ENCODE measurements around the gene CATSPERE.

The CATSPERE gene

GRCh38 chr1:244439391-244440032 lies 21.6 kb upstream of the CATSPERE start:
- DNase-seq, result no peak
- peaks cover 4 to 32% (median 13%) of the 10 kb centered on the region in 4 experiments for H3K36me3 ChIP-seq (ENCODE audit: control insufficient read depth in 4 of 4, insufficient read depth in 4 of 4, low read length in 3 of 4)
- H3K4me1 ChIP-seq (ENCODE audit: control extremely low read depth in 1 of 4, control insufficient read depth in 4 of 4, insufficient read depth in 4 of 4, low read length in 3 of 4), result peaks cover 0 to 6% (median 2%) of the 10 kb centered on the region in 4 experiments
- H3K9me3 ChIP-seq (ENCODE audit: control extremely low read depth in 1 of 5, control insufficient read depth in 4 of 5, insufficient read depth in 2 of 5, low read depth in 1 of 5, low read length in 4 of 5), result no peaks in the 10 kb centered on the region
- WGBS (ENCODE audit: insufficient coverage), result 78% methylated on average over 7 of the region's 8 CpGs
- POLR2A ChIA-PET, result no interaction called here
- no peaks in the 10 kb centered on the region for H3K27me3 ChIP-seq (replicated peaks in 2 of 5; ENCODE audit: control insufficient read depth in 4 of 5, insufficient read depth in 5 of 5, low read length in 4 of 5)
- no peak overlapping the region for H3K4me3 ChIP-seq (ENCODE audit: control insufficient read depth in 1 of 7, extremely low read depth in 1 of 7, insufficient read depth in 4 of 7, low read depth in 2 of 7, low read length in 6 of 7)
- no peak overlapping the region for H3K27ac ChIP-seq (ENCODE audit: insufficient read depth in 1 of 2, low read depth in 1 of 2, low read length in 2 of 2, poor library complexity in 1 of 2, severe bottlenecking in 2 of 2)
- CTCF ChIA-PET, result no interaction called here

DNA sequence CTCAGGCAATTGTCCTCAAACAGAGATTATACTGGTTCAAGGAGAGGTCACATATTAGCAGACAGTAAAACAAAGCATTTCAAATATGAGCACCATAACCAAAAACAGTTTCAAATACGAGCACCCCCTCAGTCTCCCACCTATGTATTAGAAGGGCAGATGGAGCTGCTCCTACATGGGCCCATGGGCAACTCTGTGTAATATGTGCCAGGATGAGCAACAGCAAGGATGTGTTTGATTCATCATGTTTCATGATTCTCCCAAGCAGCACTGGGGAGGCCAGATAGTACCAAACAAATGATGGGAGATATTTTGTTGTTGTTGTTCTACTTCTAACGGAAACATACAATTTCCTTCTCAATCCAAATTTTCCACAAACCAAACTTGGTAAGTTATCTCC lies 18.2 kb upstream of the CATSPERE start:
- DNase-seq, result no peak
- Histone ChIP-seq H3K36me3 (ENCODE audit: control insufficient read depth in 4 of 4, insufficient read depth in 4 of 4, low read length in 3 of 4) (peaks cover 0 to 26% (median 2%) of the 10 kb centered on the region in 4 experiments), H3K9me3 (ENCODE audit: control extremely low read depth in 1 of 5, control insufficient read depth in 4 of 5, insufficient read depth in 2 of 5, low read depth in 1 of 5, low read length in 4 of 5) (no peaks in the 10 kb centered on the region), H3K4me1 (ENCODE audit: control extremely low read depth in 1 of 4, control insufficient read depth in 4 of 4, insufficient read depth in 4 of 4, low read length in 3 of 4) (peaks cover 3 to 14% (median 8%) of the 10 kb centered on the region in 4 experiments), H3K27ac (ENCODE audit: insufficient read depth in 1 of 2, low read depth in 1 of 2, low read length in 2 of 2, poor library complexity in 1 of 2, severe bottlenecking in 2 of 2) (no peak overlapping the region), H3K27me3 (replicated peaks in 2 of 5; ENCODE audit: control insufficient read depth in 4 of 5, insufficient read depth in 5 of 5, low read length in 4 of 5) (no peaks in the 10 kb centered on the region), H3K4me3 (ENCODE audit: control insufficient read depth in 1 of 7, extremely low read depth in 1 of 7, insufficient read depth in 4 of 7, low read depth in 2 of 7, low read length in 6 of 7) (no peak overlapping the region)
- ChIA-PET CTCF (interaction anchor here (1.0 kb wide), 1 partner anchor 30 kb away, joined by 3 read pairs; no protein-coding TSS in a partner anchor), POLR2A (no interaction called here)
- WGBS (ENCODE audit: insufficient coverage), result 100% methylated on average over 1 of the region's 2 CpGs

GRCh38 chr1:244444854-244445253 lies 16.2 kb upstream of the CATSPERE start:
- CTCF ChIA-PET, result no interaction called here

GRCh38 chr1:244445320-244446181 lies 15.5 kb upstream of the CATSPERE start:
- Histone ChIP-seq H3K4me3 (ENCODE audit: control insufficient read depth in 1 of 7, extremely low read depth in 1 of 7, insufficient read depth in 4 of 7, low read depth in 2 of 7, low read length in 6 of 7) (peak overlapping the region in 1 of 7 experiments; percentile 12), H3K9me3 (ENCODE audit: control extremely low read depth in 1 of 5, control insufficient read depth in 4 of 5, insufficient read depth in 2 of 5, low read depth in 1 of 5, low read length in 4 of 5) (no peaks in the 10 kb centered on the region), H3K27me3 (replicated peaks in 2 of 5; ENCODE audit: control insufficient read depth in 4 of 5, insufficient read depth in 5 of 5, low read length in 4 of 5) (no peaks in the 10 kb centered on the region), H3K36me3 (ENCODE audit: control insufficient read depth in 4 of 4, insufficient read depth in 4 of 4, low read length in 3 of 4) (peaks cover 0 to 29% (median 5%) of the 10 kb centered on the region in 4 experiments), H3K4me1 (ENCODE audit: control extremely low read depth in 1 of 4, control insufficient read depth in 4 of 4, insufficient read depth in 4 of 4, low read length in 3 of 4) (peaks cover 12 to 28% (median 19%) of the 10 kb centered on the region in 4 experiments), H3K27ac (ENCODE audit: insufficient read depth in 1 of 2, low read depth in 1 of 2, low read length in 2 of 2, poor library complexity in 1 of 2, severe bottlenecking in 2 of 2) (no peak overlapping the region)
- 80% methylated on average over 1 of the region's 2 CpGs for WGBS (ENCODE audit: insufficient coverage)
- DNase-seq, result no peak
- CTCF ChIA-PET, result no interaction called here
- POLR2A ChIA-PET, result interaction anchor here (0.6 kb wide), 1 partner anchor 19 kb away, joined by 3 read pairs; no protein-coding TSS in a partner anchor

More at GRCh38 chr1:244444854-244445253, 16.2 kb upstream of the CATSPERE start:
- H3K36me3 ChIP-seq (ENCODE audit: control insufficient read depth in 4 of 4, insufficient read depth in 4 of 4, low read length in 3 of 4), result peaks cover 0 to 31% (median 5%) of the 10 kb centered on the region in 4 experiments
- no peaks in the 10 kb centered on the region for H3K9me3 ChIP-seq (ENCODE audit: control extremely low read depth in 1 of 5, control insufficient read depth in 4 of 5, insufficient read depth in 2 of 5, low read depth in 1 of 5, low read length in 4 of 5)
- peaks cover 8 to 21% (median 13%) of the 10 kb centered on the region in 4 experiments for H3K4me1 ChIP-seq (ENCODE audit: control extremely low read depth in 1 of 4, control insufficient read depth in 4 of 4, insufficient read depth in 4 of 4, low read length in 3 of 4)
- no peak overlapping the region for H3K4me3 ChIP-seq (ENCODE audit: control insufficient read depth in 1 of 7, extremely low read depth in 1 of 7, insufficient read depth in 4 of 7, low read depth in 2 of 7, low read length in 6 of 7)
- 100% methylated on average over 1 of the region's 1 CpG for WGBS (ENCODE audit: insufficient coverage)
- no peaks in the 10 kb centered on the region for H3K27me3 ChIP-seq (replicated peaks in 2 of 5; ENCODE audit: control insufficient read depth in 4 of 5, insufficient read depth in 5 of 5, low read length in 4 of 5)
- H3K27ac ChIP-seq (ENCODE audit: insufficient read depth in 1 of 2, low read depth in 1 of 2, low read length in 2 of 2, poor library complexity in 1 of 2, severe bottlenecking in 2 of 2), result no peak overlapping the region
- no peak for DNase-seq
- POLR2A ChIA-PET, result interaction anchor here (0.6 kb wide), 1 partner anchor 20 kb away, joined by 3 read pairs; no protein-coding TSS in a partner anchor

DNA sequence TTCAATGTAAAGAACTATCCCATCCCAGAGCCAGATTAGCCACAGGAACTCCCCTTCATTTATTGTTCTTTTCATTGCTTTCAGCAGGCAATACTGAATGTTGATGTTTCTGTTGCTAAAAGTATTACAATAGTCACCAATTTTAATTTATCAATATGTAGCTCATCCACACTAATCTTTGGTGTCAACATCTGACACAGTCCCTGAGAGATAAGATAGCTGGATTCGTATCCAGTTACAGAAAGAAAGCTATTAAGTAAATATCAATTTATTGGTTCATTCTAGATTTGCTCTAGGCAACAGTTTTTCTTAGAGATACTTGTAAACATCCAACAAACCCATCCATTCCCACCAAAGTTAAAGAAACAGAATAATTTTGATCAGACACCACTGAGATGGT lies 14.0 kb upstream of the CATSPERE start:
- WGBS (ENCODE audit: insufficient coverage), result no CpG with 5 or more reads among the region's 1 CpG
- no peak overlapping the region for H3K27ac ChIP-seq (ENCODE audit: insufficient read depth in 1 of 2, low read depth in 1 of 2, low read length in 2 of 2, poor library complexity in 1 of 2, severe bottlenecking in 2 of 2)
- CTCF ChIA-PET, result interaction anchor here (1.4 kb wide), 2 partner anchors 15 to 124 kb away, joined by 3 to 4 read pairs; no protein-coding TSS in a partner anchor
- no peaks in the 10 kb centered on the region for H3K9me3 ChIP-seq (ENCODE audit: control extremely low read depth in 1 of 5, control insufficient read depth in 4 of 5, insufficient read depth in 2 of 5, low read depth in 1 of 5, low read length in 4 of 5)
- POLR2A ChIA-PET, result interaction anchor here (1.3 kb wide), 1 partner anchor 148 kb away, joined by 3 read pairs; no protein-coding TSS in a partner anchor
- no peak for DNase-seq
- H3K4me1 ChIP-seq (ENCODE audit: control extremely low read depth in 1 of 4, control insufficient read depth in 4 of 4, insufficient read depth in 4 of 4, low read length in 3 of 4), result peaks cover 13 to 36% (median 28%) of the 10 kb centered on the region in 4 experiments
- no peak overlapping the region for H3K4me3 ChIP-seq (ENCODE audit: control insufficient read depth in 1 of 7, extremely low read depth in 1 of 7, insufficient read depth in 4 of 7, low read depth in 2 of 7, low read length in 6 of 7)
- no peaks in the 10 kb centered on the region for H3K27me3 ChIP-seq (replicated peaks in 2 of 5; ENCODE audit: control insufficient read depth in 4 of 5, insufficient read depth in 5 of 5, low read length in 4 of 5)
- H3K36me3 ChIP-seq (ENCODE audit: control insufficient read depth in 4 of 4, insufficient read depth in 4 of 4, low read length in 3 of 4), result peaks cover 0 to 29% (median 5%) of the 10 kb centered on the region in 4 experiments

GRCh38 chr1:244447552-244447951 lies 13.5 kb upstream of the CATSPERE start:
- no peak overlapping the region for H3K27ac ChIP-seq (ENCODE audit: insufficient read depth in 1 of 2, low read depth in 1 of 2, low read length in 2 of 2, poor library complexity in 1 of 2, severe bottlenecking in 2 of 2)

More at GRCh38 chr1:244447552-244447951, 13.5 kb upstream of the CATSPERE start:
- peaks cover 0 to 27% (median 5%) of the 10 kb centered on the region in 4 experiments for H3K36me3 ChIP-seq (ENCODE audit: control insufficient read depth in 4 of 4, insufficient read depth in 4 of 4, low read length in 3 of 4)
- no peaks in the 10 kb centered on the region for H3K9me3 ChIP-seq (ENCODE audit: control extremely low read depth in 1 of 5, control insufficient read depth in 4 of 5, insufficient read depth in 2 of 5, low read depth in 1 of 5, low read length in 4 of 5)
- CTCF ChIA-PET, result interaction anchor here (1.4 kb wide), 2 partner anchors 15 to 125 kb away, joined by 3 to 4 read pairs; no protein-coding TSS in a partner anchor
- WGBS (ENCODE audit: insufficient coverage), result no CpG with 5 or more reads among the region's 2 CpGs
- no peak for DNase-seq
- H3K4me1 ChIP-seq (ENCODE audit: control extremely low read depth in 1 of 4, control insufficient read depth in 4 of 4, insufficient read depth in 4 of 4, low read length in 3 of 4), result peaks cover 16 to 38% (median 30%) of the 10 kb centered on the region in 4 experiments
- H3K4me3 ChIP-seq (ENCODE audit: control insufficient read depth in 1 of 7, extremely low read depth in 1 of 7, insufficient read depth in 4 of 7, low read depth in 2 of 7, low read length in 6 of 7), result no peak overlapping the region
- no peaks in the 10 kb centered on the region for H3K27me3 ChIP-seq (replicated peaks in 2 of 5; ENCODE audit: control insufficient read depth in 4 of 5, insufficient read depth in 5 of 5, low read length in 4 of 5)
- POLR2A ChIA-PET, result interaction anchor here (1.0 to 1.3 kb wide), 3 partner anchors 20 to 149 kb away, joined by 3 read pairs; no protein-coding TSS in a partner anchor
